DND-41 (cell line): ENCODE data around the gene RELN.

Source experiments
- CTCF ChIP-seq: IDR thresholded peaks from 2 replicates; pipeline ENCODE4 v1.5.1; 2012; ENCODE audit warnings: borderline replicate concordance, low read length, moderate library complexity, mild to moderate bottlenecking; ENCODE audit not compliant: poor library complexity, severe bottlenecking; ENCODE audit errors: extremely low read depth
- EZH2 ChIP-seq: IDR thresholded peaks from 3 replicates; pipeline ENCODE4 v1.6.1; 2012; ENCODE audit warnings: borderline replicate concordance, low read depth, mild to moderate bottlenecking, moderate library complexity, low read length, inconsistent platforms; ENCODE audit not compliant: severe bottlenecking

DNA sequence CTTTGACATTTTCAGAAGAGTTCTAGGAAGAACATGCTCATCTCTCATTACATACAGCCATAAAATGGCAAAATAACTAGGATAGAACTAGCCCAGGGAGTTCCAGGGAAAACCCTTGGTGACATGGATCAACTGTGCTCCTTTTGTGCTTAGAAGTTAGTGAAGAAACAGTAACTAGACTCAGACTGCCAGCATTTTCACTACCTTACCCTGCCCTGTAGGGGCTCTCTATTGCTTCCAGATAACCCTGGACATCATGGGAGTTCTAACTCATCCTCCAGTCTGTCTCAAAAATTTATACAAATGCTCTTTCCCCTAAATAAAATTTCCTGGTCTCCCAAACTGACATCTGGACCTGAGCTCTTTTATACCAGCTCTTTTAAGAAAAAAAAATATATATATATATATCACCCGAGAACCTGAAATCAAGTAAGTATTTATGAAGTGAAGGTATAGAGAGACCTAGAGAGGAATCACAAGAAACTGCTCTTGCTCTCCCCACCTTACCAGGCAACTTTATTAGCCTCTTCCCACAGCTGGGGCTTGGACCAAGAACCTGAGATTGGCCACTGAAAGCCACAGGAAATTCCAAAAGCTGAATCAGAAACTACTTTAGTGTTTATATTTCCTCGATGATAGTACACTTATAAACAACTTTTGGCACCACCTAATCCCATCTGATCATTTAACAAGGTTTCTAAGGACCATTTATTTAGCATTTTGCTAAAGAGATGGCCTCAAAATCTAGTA is 101.4 kb downstream of the RELN start:
- TF ChIP-seq CTCF (no peak), EZH2 (no peak)
